ENCODE results near the gene NID2. TPM values are rescaled to one million over a fixed set of nuclear protein-coding genes. Genes with fewer than 3 reads are reported as not detected.

The NID2 gene
- total RNA-seq, 1 experiment from 2014 or later = 6.6 TPM

GRCh38 chr14:52058341-52058740 is 10.5 kb downstream of the NID2 start:
- no peak overlapping the region for H2AFZ ChIP-seq (ENCODE audit: low read length)
- no peak overlapping the region for H2BK20ac ChIP-seq (ENCODE audit: low read depth, low read length, poor library complexity, severe bottlenecking)
- Mint-ChIP-seq H3K27me3 (ENCODE audit: low read depth) (peaks cover 20% of the 10 kb centered on the region), H3K4me3 (no peak overlapping the region), H3K36me3 (ENCODE audit: insufficient read depth in 1 of 3, low read depth in 3 of 3) (no peaks in the 10 kb centered on the region), H3K27ac (no peak overlapping the region), H3K9me3 (no peaks in the 10 kb centered on the region), H3K4me1 (peaks cover 21 to 22% of the 10 kb centered on the region in 2 experiments)
- H2BK120ac ChIP-seq (ENCODE audit: low read depth, low read length, poor library complexity, severe bottlenecking) = no peak overlapping the region
- H3K4me1 ChIP-seq (ENCODE audit: insufficient read depth, low read length) = no peaks in the 10 kb centered on the region
- no peak overlapping the region for H3K23ac ChIP-seq (ENCODE audit: insufficient read length, low read depth, low read length)
- no peak for TF ChIP-seq CTCF (conservative IDR thresholded peaks at IDR 0.05)
- no peak overlapping the region for H2BK5ac ChIP-seq (ENCODE audit: insufficient read length, low read length)
- no peak overlapping the region for H2BK15ac ChIP-seq (ENCODE audit: low read depth, low read length)
- no peaks in the 10 kb centered on the region; the same call in 1 of the 2 replicates for H3K79me2 ChIP-seq (ENCODE audit: insufficient read depth, low read length)
- H3K4ac ChIP-seq (ENCODE audit: low read depth, low read length) = no peak overlapping the region
- peaks cover 5% of the 10 kb centered on the region for H3K27me3 ChIP-seq (ENCODE audit: insufficient read depth, low read length)
- H2AK5ac ChIP-seq (ENCODE audit: insufficient read length, low read length) = no peak overlapping the region
- H4K8ac ChIP-seq (replicated peaks; ENCODE audit: insufficient read length, low read depth, low read length) = no peak overlapping the region
- WGBS (ENCODE audit: extremely low coverage, insufficient read length, low lambda C conversion rate) = no CpG with 5 or more reads among the region's 3 CpGs
- no peaks in the 10 kb centered on the region for H3K79me1 ChIP-seq (ENCODE audit: insufficient read depth, low read depth, low read length, poor library complexity, severe bottlenecking)
- H3T11ph ChIP-seq (ENCODE audit: low read length) = no peak overlapping the region
- no peak overlapping the region for H3K4me2 ChIP-seq (ENCODE audit: insufficient read depth, insufficient read length, low read length)
- no peaks in the 10 kb centered on the region for H3K23me2 ChIP-seq (ENCODE audit: insufficient read length, low read depth, low read length, poor library complexity, severe bottlenecking)
- H4K5ac ChIP-seq (ENCODE audit: insufficient read length, low read depth, low read length) = no peak overlapping the region
- H4K20me1 ChIP-seq (ENCODE audit: control insufficient read depth, insufficient read depth, insufficient read length) = no peaks in the 10 kb centered on the region
- no peak overlapping the region for H3K56ac ChIP-seq (ENCODE audit: insufficient read length, low read depth, low read length)
- H3K9ac ChIP-seq (ENCODE audit: extremely low read depth, insufficient read length, low read length) = no peak overlapping the region
- no peak for DNase-seq
- H3K14ac ChIP-seq (ENCODE audit: insufficient read depth, low read length) = no peak overlapping the region
- no peak overlapping the region for H3K18ac ChIP-seq (ENCODE audit: insufficient read length, low read depth, low read length)
- no peak overlapping the region for H2BK12ac ChIP-seq (ENCODE audit: insufficient read length, low read depth, low read length)
- no peaks in the 10 kb centered on the region for H3K9me3 ChIP-seq (ENCODE audit: control insufficient read depth, low read depth, low read length)
- no peak overlapping the region for H4K91ac ChIP-seq (ENCODE audit: insufficient read length, low read depth, low read length)
- no peak overlapping the region for H3K27ac ChIP-seq (ENCODE audit: insufficient read length, low read depth, low read length)

Measured in H9 (cell line).